Cardiac fibroblast (primary cell): Measurements from ENCODE around the gene COPA.

Source experiments
- DNase-seq, 2 donors: peaks; one replicate each; pipeline versions ENCODE4 v3.0.0 to v3.0.0-alpha.2; 2010; ENCODE audit warnings: low read depth in 2 of 2
- H3K4me3 ChIP-seq, 2 donors: replicated peaks in 1 of 2; 1 replicate in 1 of 2; 2 replicates in 1 of 2; pipeline ENCODE4 v1.5.1; 2011; ENCODE audit warnings: low read depth in 2 of 2, low read length in 2 of 2, mild to moderate bottlenecking in 2 of 2, moderate library complexity in 1 of 2
- CTCF ChIP-seq: IDR thresholded peaks from one replicate; pipeline ENCODE4 v1.5.1; 2011; ENCODE audit warnings: low read depth, mild to moderate bottlenecking, low read length, inconsistent platforms

The COPA gene

GRCh38 chr1:160308451-160309184 is 34.4 kb downstream of the COPA start:
- DNase-seq = peak in 1 of 2 donors; percentile 28
- no peak for TF ChIP-seq CTCF
- H3K4me3 ChIP-seq = no peak overlapping the region

- H3K4me3 ChIP-seq = no peak overlapping the region
- no peak for TF ChIP-seq CTCF
- DNase-seq = no peak
These were observed 35.8 kb downstream of the COPA start for GRCh38 chr1:160307118-160307791.

GRCh38 chr1:160300173-160300572 is 42.9 kb downstream of the COPA start:
- TF ChIP-seq CTCF = no peak
- DNase-seq = no peak
- H3K4me3 ChIP-seq = no peak overlapping the region

GRCh38 chr1:160296036-160296435 is 47.0 kb downstream of the COPA start:
- DNase-seq = no peak
- no peak for TF ChIP-seq CTCF
- H3K4me3 ChIP-seq = no peak overlapping the region

- no peak for DNase-seq
- no peak overlapping the region for H3K4me3 ChIP-seq
- no peak for TF ChIP-seq CTCF
These were observed 49.8 kb downstream of the COPA start for GRCh38 chr1:160293020-160293968.
